Posterior vena cava (tissue), 2 donors: ENCODE measurements around the gene PCDHA6. TPM values are rescaled to one million over a fixed set of nuclear protein-coding genes. Genes with fewer than 3 reads are reported as not detected.
"Not testable (repeated sequence)": the region's sequence is repeated elsewhere in the genome, so short reads cannot be mapped to it uniquely, and the experiment has no call there.

Experiments used
- DNase-seq: peaks from one replicate; pipeline ENCODE4 v3.0.0-alpha.2; 2020; ENCODE audit warnings: low spot score
- intact Hi-C, 2 donors: fragments of 100-400 bp; cut with DNase I; formaldehyde crosslinking; loops; one replicate each; pipeline versions ENCODE4 v1.14.1 to v1.14.2; 2022 to 2023
- long read RNA-seq, 2 donors: library from polyadenylated mRNA; unstranded; transcript quantifications; one replicate each; pipeline ENCODE4 v2.0.0, GENCODE V29; 2020 to 2021
- total RNA-seq, 2 donors: library from RNA; stranded (reverse); fragmentation: NEBNext Ultra II Directional; extraction: Animal tissue kit (Norgen Biotek cat#: 25700); gene quantifications; one replicate each; pipeline ENCODE4 v1.2.1, GENCODE V29; 2021
- donor health status: DM: yes; HTN: yes; CAD: no.
- donor health status: DM: yes; HTN: yes; CAD: no.

The PCDHA6 gene, protein sequence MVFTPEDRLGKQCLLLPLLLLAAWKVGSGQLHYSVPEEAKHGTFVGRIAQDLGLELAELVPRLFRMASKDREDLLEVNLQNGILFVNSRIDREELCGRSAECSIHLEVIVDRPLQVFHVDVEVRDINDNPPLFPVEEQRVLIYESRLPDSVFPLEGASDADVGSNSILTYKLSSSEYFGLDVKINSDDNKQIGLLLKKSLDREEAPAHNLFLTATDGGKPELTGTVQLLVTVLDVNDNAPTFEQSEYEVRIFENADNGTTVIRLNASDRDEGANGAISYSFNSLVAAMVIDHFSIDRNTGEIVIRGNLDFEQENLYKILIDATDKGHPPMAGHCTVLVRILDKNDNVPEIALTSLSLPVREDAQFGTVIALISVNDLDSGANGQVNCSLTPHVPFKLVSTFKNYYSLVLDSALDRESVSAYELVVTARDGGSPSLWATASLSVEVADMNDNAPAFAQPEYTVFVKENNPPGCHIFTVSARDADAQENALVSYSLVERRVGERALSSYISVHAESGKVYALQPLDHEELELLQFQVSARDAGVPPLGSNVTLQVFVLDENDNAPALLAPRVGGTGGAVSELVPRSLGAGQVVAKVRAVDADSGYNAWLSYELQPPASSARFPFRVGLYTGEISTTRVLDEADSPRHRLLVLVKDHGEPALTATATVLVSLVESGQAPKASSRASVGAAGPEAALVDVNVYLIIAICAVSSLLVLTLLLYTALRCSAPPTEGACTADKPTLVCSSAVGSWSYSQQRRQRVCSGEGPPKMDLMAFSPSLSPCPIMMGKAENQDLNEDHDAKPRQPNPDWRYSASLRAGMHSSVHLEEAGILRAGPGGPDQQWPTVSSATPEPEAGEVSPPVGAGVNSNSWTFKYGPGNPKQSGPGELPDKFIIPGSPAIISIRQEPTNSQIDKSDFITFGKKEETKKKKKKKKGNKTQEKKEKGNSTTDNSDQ
- total RNA-seq = under 1 TPM; 0.14 to 0.23 TPM
- long read RNA-seq, donor 1 = 0 reads
- long read RNA-seq, donor 2 = 0 reads

- intact Hi-C loops = no loop called here
- DNase-seq = no peak
These were observed at the start of gene PCDHA6 for GRCh38 chr5:140827704-140828361. TSS of gene PCDHA6 (plus strand) at chr5:140827960. CDS start at chr5:140828092, 132 bp downstream.

DNA sequence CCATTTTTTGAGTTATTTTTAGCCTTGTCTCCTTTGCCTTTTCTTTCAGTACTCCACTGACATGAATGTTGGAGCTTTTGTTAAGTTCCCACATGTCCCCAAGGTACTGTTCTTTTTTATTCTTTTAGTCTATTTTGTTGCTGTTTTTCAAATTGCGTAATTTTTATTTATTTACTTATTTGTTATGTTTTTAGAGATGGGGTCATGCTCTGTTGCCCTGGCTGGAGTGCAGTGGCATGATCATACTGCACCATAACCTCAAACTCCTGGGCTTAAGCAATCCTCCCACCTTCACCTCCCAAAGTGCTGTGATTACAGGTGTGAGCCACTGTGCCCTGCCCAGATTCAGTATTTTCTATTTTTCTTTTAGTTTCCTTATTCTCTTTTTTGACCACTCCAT lies 47.2 kb upstream of the PCDHA6 start:
- intact Hi-C loops = no loop called here
- no peak for DNase-seq

GRCh38 chr5:140785905-140786686 lies 41.7 kb upstream of the PCDHA6 start, which contains the start of gene PCDHA1:
TSS of gene PCDHA1 (plus strand) at chr5:140786140.
- no peak for DNase-seq
- intact Hi-C loops = no loop called here

DNA sequence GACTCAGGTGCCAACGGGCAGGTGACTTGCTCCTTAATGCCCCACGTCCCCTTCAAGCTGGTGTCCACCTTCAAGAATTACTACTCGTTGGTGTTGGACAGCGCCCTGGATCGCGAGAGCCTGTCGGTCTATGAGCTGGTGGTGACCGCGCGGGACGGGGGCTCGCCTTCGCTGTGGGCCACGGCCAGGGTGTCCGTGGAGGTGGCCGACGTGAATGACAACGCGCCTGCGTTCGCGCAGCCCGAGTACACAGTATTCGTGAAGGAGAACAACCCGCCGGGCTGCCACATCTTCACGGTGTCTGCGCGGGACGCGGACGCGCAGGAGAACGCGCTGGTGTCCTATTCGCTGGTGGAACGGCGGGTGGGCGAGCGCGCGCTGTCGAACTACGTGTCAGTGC lies 40.3 kb upstream of the PCDHA6 start:
- DNase-seq, intact Hi-C loops: not testable (repeated sequence)

DNA sequence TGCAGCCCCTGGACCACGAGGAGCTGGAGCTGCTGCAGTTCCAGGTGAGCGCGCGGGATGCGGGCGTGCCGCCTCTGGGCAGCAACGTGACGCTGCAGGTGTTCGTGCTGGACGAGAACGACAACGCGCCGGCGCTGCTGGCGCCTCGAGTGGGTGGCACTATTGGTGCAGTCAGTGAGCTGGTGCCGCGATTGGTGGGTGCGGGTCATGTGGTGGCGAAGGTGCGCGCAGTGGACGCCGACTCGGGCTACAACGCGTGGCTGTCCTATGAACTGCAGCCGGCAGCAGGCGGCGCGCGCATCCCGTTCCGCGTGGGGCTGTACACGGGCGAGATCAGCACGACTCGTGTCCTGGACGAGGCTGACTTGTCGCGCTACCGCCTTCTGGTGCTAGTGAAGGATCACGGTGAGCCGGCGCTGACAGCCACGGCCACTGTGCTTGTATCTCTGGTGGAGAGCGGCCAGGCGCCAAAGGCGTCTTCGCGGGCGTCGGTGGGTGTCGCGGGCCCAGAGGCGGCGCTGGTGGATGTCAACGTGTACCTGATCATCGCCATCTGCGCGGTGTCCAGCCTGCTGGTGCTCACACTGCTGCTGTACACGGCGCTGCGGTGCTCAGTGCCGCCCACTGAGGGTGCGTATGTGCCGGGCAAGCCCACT lies 39.8 kb upstream of the PCDHA6 start:
- DNase-seq, intact Hi-C loops: not testable (repeated sequence)

DNA sequence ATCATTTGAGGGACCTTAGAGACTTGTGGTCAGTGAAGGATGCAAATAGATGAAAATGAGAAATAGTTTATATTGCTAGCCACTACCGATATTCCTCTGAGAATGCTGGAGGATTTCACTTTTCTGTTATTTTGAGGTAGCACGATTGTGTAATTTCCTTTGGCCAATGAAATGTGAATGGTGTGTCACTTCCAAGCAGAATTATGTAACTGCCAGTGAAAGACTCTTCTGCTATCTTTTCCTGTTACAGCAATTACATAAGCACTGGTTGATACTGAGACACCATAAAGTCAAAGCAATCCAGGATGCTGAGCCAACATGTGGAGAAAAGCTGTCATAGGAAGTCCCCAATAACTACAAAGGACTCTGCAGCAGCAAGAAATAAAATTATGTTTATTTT lies 36.7 kb upstream of the PCDHA6 start:
- DNase-seq = no peak
- intact Hi-C loops = no loop called here

GRCh38 chr5:140794595-140795258 lies 33.0 kb upstream of the PCDHA6 start, which contains the start of gene PCDHA2:
TSS of gene PCDHA2 (plus strand) at chr5:140794852.
- no peak for DNase-seq
- intact Hi-C loops = no loop called here

DNA sequence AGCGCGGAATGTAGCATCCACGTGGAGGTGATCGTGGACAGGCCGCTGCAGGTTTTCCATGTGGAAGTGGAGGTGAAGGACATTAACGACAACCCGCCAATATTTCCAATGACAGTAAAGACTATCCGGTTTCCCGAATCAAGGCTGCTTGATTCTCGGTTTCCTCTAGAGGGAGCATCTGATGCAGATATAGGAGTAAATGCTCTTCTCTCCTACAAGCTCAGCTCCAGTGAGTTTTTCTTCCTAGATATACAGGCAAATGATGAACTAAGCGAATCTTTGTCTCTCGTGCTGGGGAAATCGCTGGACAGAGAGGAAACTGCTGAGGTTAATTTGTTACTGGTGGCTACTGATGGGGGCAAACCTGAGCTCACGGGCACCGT lies 32.5 kb upstream of the PCDHA6 start:
- intact Hi-C loops = no loop called here

GRCh38 chr5:140796072-140796717 lies 31.6 kb upstream of the PCDHA6 start:
- intact Hi-C loops = not testable (repeated sequence)
- peak; percentile 76 for DNase-seq

More for the DNA sequence above, 32.5 kb upstream of the PCDHA6 start:
- no peak for DNase-seq

DNA sequence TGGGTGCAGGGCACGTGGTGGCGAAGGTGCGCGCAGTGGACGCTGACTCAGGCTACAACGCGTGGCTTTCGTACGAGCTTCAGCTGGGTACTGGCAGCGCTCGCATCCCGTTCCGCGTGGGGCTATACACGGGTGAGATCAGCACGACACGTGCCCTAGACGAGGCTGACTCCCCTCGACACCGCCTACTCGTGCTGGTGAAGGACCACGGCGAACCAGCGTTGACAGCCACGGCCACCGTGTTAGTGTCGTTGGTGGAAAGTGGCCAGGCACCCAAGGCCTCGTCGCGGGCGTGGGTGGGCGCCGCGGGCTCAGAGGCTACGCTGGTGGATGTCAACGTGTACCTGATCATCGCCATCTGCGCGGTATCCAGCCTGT lies 31.1 kb upstream of the PCDHA6 start:
- intact Hi-C loops = no loop called here
- peak; percentile 77 for DNase-seq

DNA sequence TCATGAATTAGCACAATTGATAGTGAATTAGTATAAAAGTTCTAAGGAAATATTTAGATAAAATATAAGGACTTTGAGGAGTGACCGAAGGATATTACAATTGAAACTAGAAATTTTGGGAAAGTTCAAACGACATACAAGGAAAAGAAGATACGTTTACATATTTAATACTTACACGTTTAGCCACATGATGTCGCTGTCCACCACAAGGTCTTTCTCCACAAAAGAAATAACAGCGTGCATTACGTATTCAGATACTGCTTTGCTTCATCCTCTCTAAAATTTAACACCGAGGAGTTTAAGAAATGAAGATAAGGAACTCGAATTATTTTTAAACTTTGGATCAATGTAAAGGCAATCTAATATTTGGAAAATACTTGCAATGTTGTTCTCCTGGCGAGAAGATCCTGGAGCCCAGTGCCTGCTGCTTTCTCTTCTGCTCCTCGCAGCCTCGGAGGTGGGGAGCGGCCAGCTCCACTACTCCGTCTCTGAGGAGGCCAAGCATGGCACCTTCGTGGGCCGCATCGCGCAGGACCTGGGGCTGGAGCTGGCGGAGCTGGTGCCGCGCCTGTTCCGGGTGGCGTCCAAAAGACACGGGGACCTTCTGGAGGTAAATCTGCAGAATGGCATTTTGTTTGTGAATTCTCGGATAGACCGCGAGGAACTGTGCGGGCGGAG lies 26.8 kb upstream of the PCDHA6 start, which contains the start of gene PCDHA3:
PCDHA3 (plus strand) TSS at position 242 of the 678 bp plus-strand sequence.
- DNase-seq = no peak
- intact Hi-C loops = no loop called here

DNA sequence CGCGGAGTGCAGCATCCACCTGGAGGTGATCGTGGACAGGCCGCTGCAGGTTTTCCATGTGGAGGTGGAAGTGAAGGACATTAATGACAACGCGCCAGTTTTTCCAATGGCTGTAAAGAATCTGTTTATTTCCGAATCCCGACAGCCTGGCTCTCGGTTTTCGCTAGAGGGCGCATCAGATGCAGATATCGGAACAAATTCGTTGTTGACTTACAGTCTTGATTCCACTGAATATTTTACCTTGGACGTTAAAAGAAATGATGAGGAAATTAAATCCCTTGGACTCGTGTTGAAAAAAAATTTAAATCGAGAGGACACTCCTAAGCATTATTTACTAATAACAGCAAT lies 26.3 kb upstream of the PCDHA6 start:
- intact Hi-C loops = no loop called here
- DNase-seq = no peak

DNA sequence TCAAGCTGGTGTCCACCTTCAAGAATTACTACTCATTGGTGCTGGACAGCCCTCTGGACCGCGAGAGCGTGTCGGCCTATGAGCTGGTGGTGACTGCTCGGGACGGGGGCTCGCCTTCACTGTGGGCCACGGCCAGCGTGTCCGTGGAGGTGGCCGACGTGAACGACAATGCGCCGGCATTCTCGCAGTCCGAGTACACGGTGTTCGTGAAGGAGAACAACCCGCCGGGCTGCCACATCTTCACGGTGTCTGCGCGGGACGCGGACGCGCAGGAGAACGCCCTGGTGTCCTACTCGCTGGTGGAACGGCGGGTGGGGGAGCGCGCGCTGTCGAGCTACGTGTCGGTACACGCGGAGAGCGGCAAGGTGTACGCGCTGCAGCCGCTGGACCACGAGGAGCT lies 25.4 kb upstream of the PCDHA6 start:
- intact Hi-C loops, DNase-seq: not testable (repeated sequence)

- intact Hi-C loops = no loop called here
- no peak for DNase-seq
These were observed 24.9 kb upstream of the PCDHA6 start for GRCh38 chr5:140802781-140803271.

DNA sequence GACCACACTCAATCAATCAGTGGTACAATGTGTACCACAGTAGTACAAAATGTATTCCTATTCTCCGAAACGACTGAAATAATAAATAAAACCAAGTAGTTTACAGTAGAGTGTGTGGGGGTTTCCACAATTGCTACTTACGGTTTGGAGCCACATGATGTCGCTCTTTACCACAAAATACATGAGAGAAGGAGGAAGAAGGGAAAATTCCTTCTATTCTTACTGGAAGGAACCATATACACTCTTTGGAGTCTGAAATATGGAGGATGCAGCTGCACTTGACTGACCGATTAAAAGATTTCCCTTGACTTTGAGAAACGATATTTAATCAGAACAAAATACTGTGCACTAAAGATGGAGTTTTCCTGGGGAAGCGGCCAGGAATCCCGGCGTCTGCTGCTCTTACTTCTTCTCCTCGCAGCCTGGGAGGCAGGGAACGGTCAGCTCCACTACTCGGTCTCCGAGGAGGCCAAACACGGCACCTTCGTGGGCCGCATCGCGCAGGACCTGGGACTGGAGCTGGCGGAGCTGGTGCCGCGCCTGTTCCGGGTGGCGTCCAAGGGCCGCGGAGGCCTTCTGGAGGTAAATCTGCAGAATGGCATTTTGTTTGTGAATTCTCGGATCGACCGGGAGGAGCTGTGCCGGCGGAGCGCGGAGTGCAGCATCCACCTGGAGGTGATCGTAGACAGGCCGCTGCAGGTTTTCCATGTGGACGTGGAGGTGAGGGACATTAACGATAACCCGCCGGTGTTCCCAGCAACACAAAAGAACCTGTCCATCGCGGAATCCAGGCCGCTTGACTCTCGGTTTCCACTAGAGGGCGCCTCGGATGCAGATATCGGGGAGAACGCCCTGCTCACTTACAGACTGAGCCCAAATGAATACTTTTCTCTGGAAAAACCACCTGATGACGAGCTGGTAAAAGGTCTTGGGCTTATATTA lies 20.7 kb upstream of the PCDHA6 start, which contains the start of gene PCDHA4:
PCDHA4 (plus strand) TSS at position 235 of the 942 bp plus-strand sequence.
- no peak for DNase-seq
- intact Hi-C loops = no loop called here
